Activated CD8-positive, alpha-beta T cell treated with anti-CD3 and anti-CD28 coated beads for 36 hours (primary cell): ENCODE measurements around the gene SEMA4G. TPM values are rescaled to one million over a fixed set of nuclear protein-coding genes. Genes with fewer than 3 reads are reported as not detected.

Experiments used
- ATAC-seq: fragments of 200-7000 bp; cut with Tn5 transposase; one replicate; pipeline ENCODE4 v1.10.0; 2021; ENCODE audit warnings: mild to moderate bottlenecking, moderate library complexity
- CTCF ChIA-PET: fragments of 350-600 bp; sonication (Branson Sonifier 250); formaldehyde crosslinking; loops from one replicate; lab custom pipeline; 2021; ENCODE audit warnings: antibody characterized with exemption; lab: Charles Lee
- POLR2A ChIA-PET: fragments of 350-600 bp; sonication (Branson Sonifier 250); formaldehyde crosslinking; loops from one replicate; lab custom pipeline; 2021; ENCODE audit warnings: antibody characterized with exemption; lab: Charles Lee
- DNase-seq: peaks from one replicate; pipeline ENCODE4 v3.0.0-alpha.2; 2020
- H3K27ac Mint-ChIP-seq: one replicate; pipeline ENCODE4 v1.8.0; 2021; ENCODE audit warnings: mild to moderate bottlenecking, mixed read lengths
- H3K27me3 Mint-ChIP-seq: one replicate; pipeline ENCODE4 v1.8.0; 2021; ENCODE audit warnings: mixed read lengths
- H3K36me3 Mint-ChIP-seq: one replicate; pipeline ENCODE4 v1.8.0; 2021; ENCODE audit warnings: low read depth, mixed read lengths
- H3K4me1 Mint-ChIP-seq: one replicate; pipeline ENCODE4 v1.8.0; 2021; ENCODE audit warnings: low read depth, mixed read lengths
- H3K4me3 Mint-ChIP-seq: one replicate; pipeline ENCODE4 v1.8.0; 2021; ENCODE audit warnings: mild to moderate bottlenecking, moderate library complexity, mixed read lengths
- H3K9me3 Mint-ChIP-seq: one replicate; pipeline ENCODE4 v1.8.0; 2021; ENCODE audit warnings: mixed read lengths
- intact Hi-C: fragments of 100-400 bp; cut with micrococcal nuclease; formaldehyde crosslinking; loops from one replicate; pipeline ENCODE4 v1.10.0; 2022
- total RNA-seq, 2 experiments: library from RNA; stranded (reverse); gene quantifications; one replicate each; pipeline ENCODE4 v1.2.3, GENCODE V29; 2021
- TF ChIP-seq, protein P1 (sequence below): fragments of 200-600 bp; IDR thresholded peaks from one replicate; pipeline ENCODE4 v1.8.0; 2022; ENCODE audit warnings: antibody characterized with exemption, mild to moderate bottlenecking

The SEMA4G gene
- total RNA-seq, 2 experiments from 2014 or later, result 1.2 to 1.6 TPM

DNA sequence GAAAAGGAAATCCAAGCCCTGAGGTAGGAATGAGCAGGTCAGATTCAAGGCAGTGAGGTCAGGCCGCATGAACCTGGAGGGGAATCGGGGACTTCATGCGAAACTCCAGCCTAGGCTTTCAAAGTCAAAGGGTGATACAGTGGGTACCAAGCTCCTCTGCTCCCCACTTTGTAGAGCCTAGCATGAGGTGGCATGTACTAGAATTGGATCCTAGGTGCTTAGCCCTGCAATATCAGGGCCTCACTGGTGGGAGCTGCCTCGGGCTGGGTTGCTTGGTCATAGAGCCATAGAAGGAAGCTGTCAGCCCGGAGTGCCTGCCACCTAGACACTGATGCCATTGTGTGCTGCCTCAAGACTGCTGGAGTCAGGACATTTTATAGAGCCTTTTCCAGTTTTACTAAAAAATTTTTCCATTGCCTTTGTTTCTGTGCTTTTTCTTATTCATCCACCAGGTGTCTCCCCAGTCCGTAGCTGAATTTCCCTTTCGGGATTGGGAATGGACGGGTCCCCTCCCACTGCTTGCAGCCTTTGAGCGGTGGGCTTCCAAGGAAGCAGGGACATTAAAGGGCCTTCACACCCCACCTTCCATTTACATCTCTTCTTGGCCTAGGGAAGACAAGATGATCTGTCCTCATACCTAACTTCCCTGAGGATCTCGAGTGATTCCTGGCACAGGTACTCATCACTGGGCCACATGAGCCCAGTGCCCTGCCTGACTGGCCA lies 24.8 kb downstream of the SEMA4G start:
- POLR2A ChIA-PET, result interaction anchor here (0.5 to 1.3 kb wide), 3 partner anchors 10 to 1227 kb away, joined by 3 read pairs; no protein-coding TSS in a partner anchor
- DNase-seq, result no peak
- H3K27ac Mint-ChIP-seq, result peak overlapping the region; percentile 12

DNA sequence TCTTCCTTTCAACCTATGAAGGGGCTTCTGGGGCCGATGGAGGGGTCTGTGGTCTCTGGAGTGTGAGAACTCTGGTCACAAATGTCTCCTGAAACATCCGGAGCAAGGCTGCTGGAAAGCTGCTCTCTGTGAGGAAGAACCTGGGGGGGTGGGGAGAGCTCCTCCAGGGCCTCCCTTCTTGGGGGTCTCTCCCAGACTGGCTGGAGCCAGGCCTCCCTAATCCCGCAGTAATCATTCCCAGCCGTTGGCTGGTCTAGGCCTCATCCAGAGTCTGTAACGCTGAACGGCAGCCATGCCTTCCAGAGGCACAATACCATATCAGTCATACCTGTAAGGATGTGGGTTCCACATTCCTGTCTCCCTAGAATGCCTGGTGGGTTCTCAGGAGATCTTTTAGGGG lies 25.9 kb downstream of the SEMA4G start:
- Mint-ChIP-seq H3K4me3 (no peak overlapping the region), H3K9me3 (no peaks in the 10 kb centered on the region), H3K27me3 (no peaks in the 10 kb centered on the region), H3K27ac (peak overlapping the region; percentile 11), H3K36me3 (peaks cover 30% of the 10 kb centered on the region), H3K4me1 (peaks cover 28% of the 10 kb centered on the region)
- intact Hi-C loops, result no loop called here
- ATAC-seq (no peak), DNase-seq (no peak)
- ChIA-PET CTCF (interaction anchor here (12.8 kb wide), 1 partner anchor 22 kb away, joined by 178 read pairs; no protein-coding TSS in a partner anchor), POLR2A (no interaction called here)
- TF ChIP-seq, protein P1, sequence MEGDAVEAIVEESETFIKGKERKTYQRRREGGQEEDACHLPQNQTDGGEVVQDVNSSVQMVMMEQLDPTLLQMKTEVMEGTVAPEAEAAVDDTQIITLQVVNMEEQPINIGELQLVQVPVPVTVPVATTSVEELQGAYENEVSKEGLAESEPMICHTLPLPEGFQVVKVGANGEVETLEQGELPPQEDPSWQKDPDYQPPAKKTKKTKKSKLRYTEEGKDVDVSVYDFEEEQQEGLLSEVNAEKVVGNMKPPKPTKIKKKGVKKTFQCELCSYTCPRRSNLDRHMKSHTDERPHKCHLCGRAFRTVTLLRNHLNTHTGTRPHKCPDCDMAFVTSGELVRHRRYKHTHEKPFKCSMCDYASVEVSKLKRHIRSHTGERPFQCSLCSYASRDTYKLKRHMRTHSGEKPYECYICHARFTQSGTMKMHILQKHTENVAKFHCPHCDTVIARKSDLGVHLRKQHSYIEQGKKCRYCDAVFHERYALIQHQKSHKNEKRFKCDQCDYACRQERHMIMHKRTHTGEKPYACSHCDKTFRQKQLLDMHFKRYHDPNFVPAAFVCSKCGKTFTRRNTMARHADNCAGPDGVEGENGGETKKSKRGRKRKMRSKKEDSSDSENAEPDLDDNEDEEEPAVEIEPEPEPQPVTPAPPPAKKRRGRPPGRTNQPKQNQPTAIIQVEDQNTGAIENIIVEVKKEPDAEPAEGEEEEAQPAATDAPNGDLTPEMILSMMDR, result no peak

More for the DNA sequence above, 24.8 kb downstream of the SEMA4G start:
- Mint-ChIP-seq H3K4me1 (peaks cover 33% of the 10 kb centered on the region), H3K4me3 (no peak overlapping the region), H3K9me3 (no peaks in the 10 kb centered on the region), H3K36me3 (peaks cover 37% of the 10 kb centered on the region), H3K27me3 (no peaks in the 10 kb centered on the region)
- no peak for ATAC-seq
- TF ChIP-seq, protein P1, result peak; percentile 32
- CTCF ChIA-PET, result interaction anchor here (0.7 kb wide), 1 partner anchor 20 kb away, joined by 3 read pairs; no protein-coding TSS in a partner anchor
- intact Hi-C loops, result no loop called here

DNA sequence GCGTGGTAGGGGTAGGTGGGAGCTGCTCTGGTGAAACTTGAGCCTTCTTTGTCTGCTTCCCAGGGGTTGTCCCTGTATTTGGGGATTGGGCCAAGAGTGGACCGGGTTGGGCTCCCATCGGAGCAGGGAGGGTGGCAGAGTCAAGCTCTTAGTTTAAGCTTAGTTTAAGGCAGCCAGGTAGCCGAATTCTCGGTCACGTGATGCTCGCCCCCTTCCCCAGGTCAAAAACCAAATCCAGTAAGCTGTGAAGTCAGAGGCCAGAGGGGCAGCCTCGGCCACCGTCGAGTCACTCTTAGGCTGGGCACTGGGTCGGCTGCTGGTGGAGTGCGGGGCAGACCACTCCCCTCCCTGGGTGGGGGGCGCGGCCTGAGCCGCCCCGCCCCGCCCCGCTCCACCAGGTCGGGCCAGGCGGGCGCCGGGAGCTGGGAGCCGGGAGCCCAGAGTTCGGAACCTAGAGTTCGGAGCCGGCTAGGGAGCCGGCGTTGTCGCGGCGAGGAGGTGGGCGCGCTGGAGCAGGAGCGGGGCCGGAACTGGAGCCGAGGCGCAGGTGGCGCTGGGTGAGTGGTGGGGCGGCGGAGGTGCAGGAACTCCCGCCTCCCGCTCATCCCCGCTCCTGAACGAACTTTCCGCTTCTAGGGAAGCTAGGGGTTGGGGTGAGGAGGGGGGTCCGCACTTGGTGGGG lies 27.5 kb downstream of the SEMA4G start:
- Mint-ChIP-seq H3K27me3 (no peaks in the 10 kb centered on the region), H3K4me3 (peak overlapping the region; percentile 78), H3K4me1 (peaks cover 20% of the 10 kb centered on the region), H3K9me3 (no peaks in the 10 kb centered on the region), H3K27ac (peak overlapping the region; percentile 89), H3K36me3 (peaks cover 17% of the 10 kb centered on the region)
- DNase-seq, result peak; percentile 53
- TF ChIP-seq, protein P1, result no peak
- ChIA-PET CTCF (interaction anchor here (0.6 to 12.8 kb wide), 15 partner anchors 10 to 515 kb away, joined by 3 to 178 read pairs (median 7); partner anchors contain the start of genes MRPL43, PDZD7, SFXN3 and SLF2), POLR2A (interaction anchor here (0.7 to 4.5 kb wide), 6 partner anchors 9 to 82 kb away, joined by 3 to 25 read pairs (median 4); partner anchors contain the start of genes MRPL43 and TWNK)
- intact Hi-C loops, result no loop called here
- ATAC-seq, result peak; percentile 19

DNA sequence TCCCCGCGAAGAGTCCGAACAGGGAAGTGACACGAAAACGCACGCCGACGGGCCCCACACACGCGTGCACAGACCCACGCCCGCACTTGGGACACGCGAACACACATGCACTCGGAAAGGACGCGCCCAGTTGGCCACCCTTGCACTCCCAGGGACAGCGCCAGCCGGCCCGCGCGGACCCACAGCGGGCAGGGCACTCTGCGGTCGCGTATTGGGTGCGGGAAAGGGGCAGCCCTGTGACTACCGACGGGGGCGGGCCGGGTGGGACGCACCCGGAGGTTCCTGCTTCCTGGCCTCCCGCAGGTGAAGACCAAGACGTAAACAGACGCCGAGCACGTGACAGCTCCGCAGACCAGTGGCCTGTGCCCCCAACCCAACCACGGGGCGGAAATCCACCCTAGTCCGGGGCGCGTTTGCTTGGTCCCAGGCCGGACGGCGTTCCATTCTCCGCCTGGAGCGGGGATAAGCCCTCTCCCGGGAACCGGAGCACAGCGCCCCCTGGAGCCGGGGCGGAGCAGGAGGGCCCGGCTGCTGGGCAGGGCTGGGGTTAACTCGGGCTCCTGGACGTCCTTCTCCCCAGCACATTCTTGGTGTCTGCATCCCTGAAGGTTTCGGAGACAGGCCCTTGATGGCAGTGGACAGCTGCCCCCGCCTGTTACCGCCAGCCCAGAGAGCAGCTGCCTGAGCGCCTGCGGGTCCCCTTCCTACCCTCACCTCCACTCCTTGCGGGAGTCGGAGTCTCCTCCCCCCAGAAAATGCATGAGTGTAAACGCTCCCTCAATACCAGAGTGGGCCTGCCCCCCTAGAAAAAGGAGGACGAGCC lies 28.3 kb downstream of the SEMA4G start:
- Mint-ChIP-seq H3K4me3 (peak overlapping the region; percentile 78), H3K9me3 (no peaks in the 10 kb centered on the region), H3K27ac (peak overlapping the region; percentile 88), H3K27me3 (no peaks in the 10 kb centered on the region), H3K36me3 (peaks cover 15% of the 10 kb centered on the region), H3K4me1 (peaks cover 20% of the 10 kb centered on the region)
- ATAC-seq (peak; percentile 53), DNase-seq (peak; percentile 67)
- intact Hi-C loops, result no loop called here
- ChIA-PET CTCF (interaction anchor here (0.6 to 12.8 kb wide), 26 partner anchors 9 to 516 kb away, joined by 3 to 178 read pairs (median 4); partner anchors contain the start of genes MRPL43, PDZD7, SFXN3 and SLF2), POLR2A (interaction anchor here (1.1 to 4.5 kb wide), 6 partner anchors 9 to 83 kb away, joined by 3 to 25 read pairs (median 4); partner anchors contain the start of genes MRPL43 and TWNK)
- TF ChIP-seq, protein P1, result peak; percentile 100
